ENCODE results near the gene CLEC4C. TPM values are rescaled to one million over a fixed set of nuclear protein-coding genes. Genes with fewer than 3 reads are reported as not detected.
"Not testable (repeated sequence)": the region's sequence is repeated elsewhere in the genome, so short reads cannot be mapped to it uniquely, and the experiment has no call there.

The CLEC4C gene
- total and polyA plus RNA-seq, 10 of the 15 experiments (the other 5 are each of a cell fraction or from before 2014, with no cell fraction given) = 0.38 to 12.2 (median 4.6) TPM

- TF ChIP-seq, protein P1, sequence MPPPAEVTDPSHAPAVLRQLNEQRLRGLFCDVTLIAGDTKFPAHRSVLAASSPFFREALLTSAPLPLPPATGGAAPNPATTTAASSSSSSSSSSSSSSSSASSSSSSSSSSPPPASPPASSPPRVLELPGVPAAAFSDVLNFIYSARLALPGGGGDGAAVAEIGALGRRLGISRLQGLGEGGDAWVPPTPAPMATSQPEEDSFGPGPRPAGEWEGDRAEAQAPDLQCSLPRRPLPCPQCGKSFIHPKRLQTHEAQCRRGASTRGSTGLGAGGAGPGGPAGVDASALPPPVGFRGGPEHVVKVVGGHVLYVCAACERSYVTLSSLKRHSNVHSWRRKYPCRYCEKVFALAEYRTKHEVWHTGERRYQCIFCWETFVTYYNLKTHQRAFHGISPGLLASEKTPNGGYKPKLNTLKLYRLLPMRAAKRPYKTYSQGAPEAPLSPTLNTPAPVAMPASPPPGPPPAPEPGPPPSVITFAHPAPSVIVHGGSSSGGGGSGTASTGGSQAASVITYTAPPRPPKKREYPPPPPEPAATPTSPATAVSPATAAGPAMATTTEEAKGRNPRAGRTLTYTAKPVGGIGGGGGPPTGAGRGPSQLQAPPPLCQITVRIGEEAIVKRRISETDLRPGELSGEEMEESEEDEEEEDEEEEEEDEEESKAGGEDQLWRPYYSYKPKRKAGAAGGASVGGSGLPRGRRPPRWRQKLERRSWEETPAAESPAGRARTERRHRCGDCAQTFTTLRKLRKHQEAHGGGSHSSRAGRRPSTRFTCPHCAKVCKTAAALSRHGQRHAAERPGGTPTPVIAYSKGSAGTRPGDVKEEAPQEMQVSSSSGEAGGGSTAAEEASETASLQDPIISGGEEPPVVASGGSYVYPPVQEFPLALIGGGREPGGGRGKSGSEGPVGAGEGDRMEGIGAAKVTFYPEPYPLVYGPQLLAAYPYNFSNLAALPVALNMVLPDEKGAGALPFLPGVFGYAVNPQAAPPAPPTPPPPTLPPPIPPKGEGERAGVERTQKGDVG (CRISPR knock-in tag; IDR thresholded peaks at IDR 0.05) = no peak
These were observed 9.8 kb upstream of the CLEC4C start (continued) for GRCh38 chr12:7756993-7757392.

- not testable (repeated sequence) for DNase-seq (ENCODE audit: low read depth, low spot score)
- WGBS (ENCODE audit: insufficient coverage, insufficient replicate concordance, low lambda C conversion rate, missing lambda C conversion rate) = 52% methylated on average over 9 of the region's 9 CpGs
These were observed 8.5 kb upstream of the CLEC4C start for GRCh38 chr12:7755668-7756067.

More at GRCh38 chr12:7755668-7756067, 8.5 kb upstream of the CLEC4C start:
- SMC1A ChIA-PET (ENCODE audit: uncharacterized antibody, unreplicated experiment); H3K9me3 ChIP-seq (replicated peaks; ENCODE audit: control insufficient read depth, insufficient read depth, low read length); FAIRE-seq; ATAC-seq; H3K36me3 ChIP-seq (ENCODE audit: control insufficient read depth in 2 of 2, insufficient read depth in 2 of 2, low read length in 1 of 2); H3K79me2 ChIP-seq (ENCODE audit: control insufficient read depth, insufficient read depth, low read length); in situ Hi-C loops (cut with MboI); H3K9ac ChIP-seq (ENCODE audit: control insufficient read depth, insufficient read depth, low read length); H4K20me1 ChIP-seq (ENCODE audit: control insufficient read depth, insufficient read depth); POLR2A ChIA-PET; H3K27me3 ChIP-seq (replicated peaks in 1 of 2; ENCODE audit: control insufficient read depth in 2 of 2, insufficient read depth in 2 of 2, low read length in 1 of 2); RAD21 ChIA-PET (ENCODE audit: unreplicated experiment); CTCF ChIA-PET; H3K27ac ChIP-seq (ENCODE audit: control insufficient read depth, insufficient read depth); BruUV-seq (replicated peaks); intact Hi-C loops (cut with micrococcal nuclease; ENCODE audit: unreplicated experiment): not testable (repeated sequence)
- Histone ChIP-seq H3K4me1 (ENCODE audit: control insufficient read depth, insufficient read depth, low read length) (peaks cover 11% of the 10 kb centered on the region; the same call in 1 of the 2 replicates), H3K4me2 (ENCODE audit: control insufficient read depth, insufficient read depth) (peak overlapping the region; percentile 36; the same call in 1 of the 2 replicates), H2AFZ (ENCODE audit: control insufficient read depth, low read depth, low read length) (peak overlapping the region; percentile 37; the same call in 1 of the 2 replicates), H3K4me3 (peak overlapping the region; percentile 25; the same call in 1 of the 2 replicates)
